IMR-90 (cell line): ENCODE data around the gene ENTPD7. TPM values are rescaled to one million over a fixed set of nuclear protein-coding genes. Genes with fewer than 3 reads are reported as not detected.

Source experiments
- ATAC-seq: fragments of 200-7000 bp; cut with Tn5 transposase; 2 replicates; pipeline ENCODE4 v1.9.1; 2020; ENCODE audit warnings: low read depth, mild to moderate bottlenecking, moderate library complexity
- BruUV-seq: library from RNA; stranded (reverse); fragments of 400-500 nt; replicated peaks from 2 replicates; lab custom pipeline; 2021; lab: Mats Ljungman, UMichigan
- CTCF ChIA-PET: fragments of 300-600 bp; formaldehyde crosslinking; extraction: SDS; loops from one replicate; lab custom pipeline; 2021; ENCODE audit warnings: antibody characterized with exemption; lab: Yijun Ruan, JAX
- POLR2A ChIA-PET: fragments of 300-600 bp; sonication (Branson Sonifier 250); formaldehyde crosslinking; loops from one replicate; lab custom pipeline; 2022; ENCODE audit warnings: antibody characterized with exemption; ENCODE audit not compliant: unreplicated experiment; lab: Charles Lee
- DNase-seq: peaks from one replicate; pipeline ENCODE4 v3.0.0; 2013
- H2AFZ ChIP-seq: replicated peaks from 2 replicates; pipeline ENCODE3; 2013; ENCODE audit warnings: low read length, mild to moderate bottlenecking; ENCODE audit not compliant: poor library complexity
- H2AK5ac ChIP-seq: 2 replicates; pipeline ENCODE4 v1.6.1; 2013; ENCODE audit warnings: low read depth, low read length, inconsistent platforms
- H2AK9ac ChIP-seq: replicated peaks from 2 replicates; pipeline ENCODE3; 2013; ENCODE audit warnings: mild to moderate bottlenecking, low read depth, low read length, moderate library complexity; ENCODE audit not compliant: poor library complexity
- H2BK120ac ChIP-seq: 2 replicates; pipeline ENCODE4 v1.6.1; 2013; ENCODE audit warnings: low read depth, low read length, inconsistent platforms
- H2BK15ac ChIP-seq: 3 replicates; pipeline ENCODE4 v1.6.1; 2013; ENCODE audit warnings: low read depth, low read length, inconsistent platforms
- H2BK20ac ChIP-seq: 2 replicates; pipeline ENCODE4 v1.6.1; 2013; ENCODE audit warnings: low read depth, mild to moderate bottlenecking, inconsistent platforms, low read length, moderate library complexity
- H2BK5ac ChIP-seq: 2 replicates; pipeline ENCODE4 v1.6.1; 2013; ENCODE audit warnings: mild to moderate bottlenecking, low read depth, low read length, inconsistent platforms; ENCODE audit not compliant: poor library complexity, severe bottlenecking
- H3K14ac ChIP-seq: replicated peaks from 2 replicates; pipeline ENCODE4 v1.6.1; 2013; ENCODE audit warnings: low read depth, low read length, inconsistent platforms
- H3K18ac ChIP-seq: 2 replicates; pipeline ENCODE4 v1.6.1; 2013; ENCODE audit warnings: low read depth, low read length, control low read depth
- H3K23ac ChIP-seq: 2 replicates; pipeline ENCODE4 v1.6.1; 2013; ENCODE audit warnings: low read depth, low read length, inconsistent platforms
- H3K27ac ChIP-seq: 2 replicates; pipeline ENCODE4 v1.5.1; 2013; ENCODE audit warnings: mild to moderate bottlenecking, control low read depth, low read length; ENCODE audit not compliant: insufficient read depth
- H3K27me3 ChIP-seq: 2 replicates; pipeline ENCODE4 v1.6.1; 2013; ENCODE audit warnings: low read length; ENCODE audit not compliant: control insufficient read depth, insufficient read depth
- H3K36me3 ChIP-seq: 2 replicates; pipeline ENCODE4 v1.6.1; 2013; ENCODE audit warnings: low read length, mixed read lengths; ENCODE audit not compliant: control insufficient read depth, insufficient read depth
- H3K4ac ChIP-seq: 2 replicates; pipeline ENCODE4 v1.6.1; 2013; ENCODE audit warnings: low read depth, low read length, inconsistent platforms
- H3K4me1 ChIP-seq: 2 replicates; pipeline ENCODE4 v1.6.1; 2013; ENCODE audit warnings: low read length, mixed read lengths; ENCODE audit not compliant: control insufficient read depth, insufficient read depth
- H3K4me2 ChIP-seq: 2 replicates; pipeline ENCODE4 v1.6.1; 2013; ENCODE audit warnings: low read depth, mild to moderate bottlenecking, control low read depth, low read length, moderate library complexity
- H3K4me3 ChIP-seq: 2 replicates; pipeline ENCODE4 v1.5.1; 2013; ENCODE audit warnings: low read depth, mild to moderate bottlenecking, control low read depth, low read length, moderate library complexity; ENCODE audit not compliant: insufficient read depth
- H3K56ac ChIP-seq: 2 replicates; pipeline ENCODE4 v1.6.1; 2013; ENCODE audit warnings: low read length, inconsistent platforms; ENCODE audit not compliant: insufficient read depth; ENCODE audit errors: extremely low read depth
- H3K79me1 ChIP-seq, 2 experiments: 2 replicates each; pipeline ENCODE4 v1.6.1; 2013; ENCODE audit warnings: low read length in 2 of 2, inconsistent platforms in 1 of 2, low read depth in 1 of 2
- H3K9ac ChIP-seq: 2 replicates; pipeline ENCODE4 v1.6.1; 2013; ENCODE audit warnings: low read depth, low read length, control low read depth
- H3K9me1 ChIP-seq: 2 replicates; pipeline ENCODE4 v1.6.1; 2013; ENCODE audit warnings: low read length, inconsistent platforms; ENCODE audit not compliant: insufficient read depth
- H3K9me3 ChIP-seq: 2 replicates; pipeline ENCODE4 v1.6.1; 2013; ENCODE audit warnings: low read length; ENCODE audit not compliant: control insufficient read depth, insufficient read depth
- H4K20me1 ChIP-seq: 2 replicates; pipeline ENCODE4 v1.6.1; 2013; ENCODE audit warnings: low read length, inconsistent platforms; ENCODE audit not compliant: insufficient read depth
- H4K5ac ChIP-seq: 2 replicates; pipeline ENCODE4 v1.6.1; 2013; ENCODE audit warnings: mild to moderate bottlenecking, low read depth, low read length, control low read depth
- H4K8ac ChIP-seq, 2 experiments: 2 replicates each; pipeline ENCODE4 v1.6.1; 2013; ENCODE audit warnings: low read depth in 2 of 2, low read length in 2 of 2, control low read depth in 1 of 2, inconsistent platforms in 1 of 2
- H4K91ac ChIP-seq: 2 replicates; pipeline ENCODE4 v1.6.1; 2013; ENCODE audit warnings: low read depth, low read length, inconsistent platforms; ENCODE audit not compliant: insufficient read depth
- MAZ ChIP-seq: IDR thresholded peaks from 2 replicates; pipeline ENCODE4 v1.6.1; 2012; ENCODE audit warnings: low read depth, mild to moderate bottlenecking, low read length, improper control_type of control experiment, moderate library complexity, borderline replicate concordance
- RCOR1 ChIP-seq: IDR thresholded peaks from 2 replicates; pipeline ENCODE4 v1.6.1; 2012; ENCODE audit warnings: mild to moderate bottlenecking, low read length, improper control_type of control experiment; ENCODE audit not compliant: insufficient replicate concordance
- WGBS, 2 experiments: methylation state at CpG; one replicate each; pipeline versions ENCODE4 v1.1.5 to v1.1.7; 2013; ENCODE audit warnings: missing lambda C conversion rate in 2 of 2; ENCODE audit not compliant: insufficient read length in 1 of 2; ENCODE audit errors: extremely low coverage in 2 of 2; 5-methylcytosine and 5-hydroxymethylcytosine counted together
- dilution Hi-C: fragments of 300-500 bp; cut with HindIII; formaldehyde crosslinking; loops from one replicate; pipeline ENCODE4 v1.14.3; 2018; ENCODE audit warnings: low sequenced_read_pairs; ENCODE audit not compliant: unreplicated experiment
- in situ Hi-C: fragments of 300-500 bp; cut with MboI; formaldehyde crosslinking; loops from 3 replicates; pipeline ENCODE4 v1.14.3; 2019; ENCODE audit warnings: low sequenced_read_pairs, inconsistent platforms, mixed read lengths
- intact Hi-C: fragments of 100-400 bp; cut with micrococcal nuclease; formaldehyde crosslinking; loops from 2 replicates; pipeline ENCODE4 v1.10.0; 2022
- polyA plus RNA-seq, 3 experiments: library from polyadenylated mRNA; depleted of rRNA; stranded (reverse); fragments of >200 nt; gene quantifications; 2 replicates each; pipeline ENCODE4 v1.2.3, GENCODE V29; 2012; ENCODE audit warnings: low replicate concordance in 1 of 3
- total RNA-seq: library from RNA; depleted of rRNA; stranded (reverse); fragments of >200 nt; gene quantifications from 2 replicates; pipeline ENCODE4 v1.2.3, GENCODE V29; 2012

Gene ENTPD7
- total and polyA plus RNA-seq, 2 of the 4 experiments (the other 2 are of a cell fraction), result 8.0 to 23.3 TPM

DNA sequence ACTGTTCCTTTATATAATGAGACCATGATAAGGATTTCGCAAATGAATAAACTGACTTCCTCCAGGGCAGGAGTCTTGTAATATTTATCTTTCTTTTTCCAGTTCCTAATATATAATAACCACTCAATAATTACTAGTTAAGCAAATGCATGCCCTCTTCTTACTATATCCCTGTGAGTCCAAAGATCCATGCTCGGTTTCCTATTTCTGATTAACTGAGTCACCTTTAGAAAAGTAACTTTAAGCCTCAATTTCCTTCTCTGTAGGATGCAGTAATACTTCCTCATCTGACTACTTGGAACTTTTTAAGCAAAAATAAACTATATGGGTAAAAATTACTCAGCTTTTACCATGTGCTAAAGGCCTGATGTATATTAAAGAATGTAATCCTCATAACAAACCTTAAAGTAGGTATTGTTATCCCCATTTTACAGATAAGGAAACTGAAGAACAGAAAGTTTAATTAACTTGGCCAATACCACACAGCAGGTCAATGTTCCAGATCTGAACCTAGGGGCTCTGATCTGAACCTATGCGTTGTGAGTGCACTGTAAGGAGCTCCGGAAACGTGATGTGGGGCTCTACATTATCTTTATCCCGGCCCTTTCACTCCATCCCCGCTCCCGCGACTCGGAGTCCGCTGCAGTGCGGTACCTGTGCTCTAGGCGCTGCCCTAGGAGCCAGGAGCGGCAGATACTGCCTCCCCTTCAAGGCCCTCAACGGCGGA is 72.2 kb downstream of the ENTPD7 start:
- peak overlapping the region; percentile 90 for H3K4me2 ChIP-seq
- TF ChIP-seq RCOR1, result no peak
- TF ChIP-seq MAZ, result no peak
- ATAC-seq (peak; percentile 51), DNase-seq (no peak)
- peak overlapping the region; percentile 88 for H2BK5ac ChIP-seq
- H2BK120ac ChIP-seq, result 0 out of 2 replicates have a peak overlapping the region, but pooled peaks have one; percentile 50
- peaks cover 12% of the 10 kb centered on the region for H3K36me3 ChIP-seq
- POLR2A ChIA-PET, result no interaction called here
- H3K18ac ChIP-seq, result peak overlapping the region; percentile 36
- CTCF ChIA-PET, result interaction anchor here (1.2 kb wide), 1 partner anchor 10 kb away, joined by 3 read pairs; no protein-coding TSS in a partner anchor
- no peaks in the 10 kb centered on the region for H4K20me1 ChIP-seq
- H2AK9ac ChIP-seq, result peak overlapping the region; percentile 85
- intact Hi-C loops, result loop anchor here (1.0 to 10.0 kb wide), 5 partner anchors 51 to 453 kb away; partner anchors contain the start of genes ABCC2 and ERLIN1
- peak overlapping the region; percentile 85 to 98 for H4K8ac ChIP-seq
- peak overlapping the region; percentile 90 for H3K56ac ChIP-seq
- H2AFZ ChIP-seq, result peak overlapping the region; percentile 93
- H3K4me3 ChIP-seq, result peak overlapping the region; percentile 69
- H3K27ac ChIP-seq, result peak overlapping the region; percentile 96
- H2AK5ac ChIP-seq, result peak overlapping the region; percentile 92
- peaks cover 23 to 41% of the 10 kb centered on the region in 2 experiments; a peak in 3 of 4 replicates for H3K79me1 ChIP-seq
- peak overlapping the region; percentile 99 for H3K9ac ChIP-seq
- peak overlapping the region; percentile 87 for H4K91ac ChIP-seq
- TSS peak; percentile 85 for BruUV-seq
- peak overlapping the region; percentile 95 for H3K14ac ChIP-seq
- dilution Hi-C loops, result no loop called here
- H3K9me1 ChIP-seq, result no peaks in the 10 kb centered on the region
- H2BK15ac ChIP-seq, result no peak overlapping the region
- H2BK20ac ChIP-seq, result no peak overlapping the region
- no peaks in the 10 kb centered on the region for H3K27me3 ChIP-seq
- 0% methylated on average over 9 of the region's 16 CpGs; no CpG with 5 or more reads in 1 of the 2 experiments for WGBS, 2 experiments
- peaks cover 2% of the 10 kb centered on the region; the same call in 1 of the 2 replicates for H3K4me1 ChIP-seq
- in situ Hi-C loops, result no loop called here
- no peaks in the 10 kb centered on the region for H3K9me3 ChIP-seq
- peak overlapping the region; percentile 93 for H4K5ac ChIP-seq
- peak overlapping the region; percentile 91 for H3K4ac ChIP-seq
- H3K23ac ChIP-seq, result peak overlapping the region; percentile 68
